Fibroblast of gingiva (primary cell): ENCODE data around the gene ZMYND12.
"Not testable (repeated sequence)": the region's sequence is repeated elsewhere in the genome, so short reads cannot be mapped to it uniquely, and the experiment has no call there.

ENCODE experiments used
- DNase-seq: peaks from one replicate; pipeline ENCODE4 v3.0.0-alpha.2; 2011; ENCODE audit warnings: low read depth

The ZMYND12 gene

GRCh38 chr1:42456010-42456753 lies at the start of gene ZMYND12, which contains the start of gene PPCS:
Gene ZMYND12 (minus strand): TSS chr1:42456022. CDS start chr1:42455997, 25 bp downstream.
Gene PPCS (plus strand): TSS chr1:42456543. CDS start chr1:42456566, 23 bp downstream.
- peak; percentile 87 for DNase-seq

- no peak for DNase-seq
These were observed 48.8 kb upstream of the ZMYND12 start for GRCh38 chr1:42504535-42505128.

- not testable (repeated sequence) for DNase-seq
These were observed 46.2 kb upstream of the ZMYND12 start for GRCh38 chr1:42502031-42502430.

GRCh38 chr1:42490237-42490636 lies 34.4 kb upstream of the ZMYND12 start:
- DNase-seq, result no peak

GRCh38 chr1:42484382-42484781 lies 28.6 kb upstream of the ZMYND12 start:
- DNase-seq, result peak; percentile 54

- no peak for DNase-seq
These were observed 26.9 kb upstream of the ZMYND12 start for GRCh38 chr1:42482635-42483153.

- no peak for DNase-seq
These were observed 25.1 kb upstream of the ZMYND12 start for GRCh38 chr1:42480921-42481320.

- DNase-seq, result no peak
These were observed 23.8 kb upstream of the ZMYND12 start for GRCh38 chr1:42479621-42480020.

- DNase-seq, result no peak
These were observed 22.0 kb upstream of the ZMYND12 start for GRCh38 chr1:42477775-42478174.

GRCh38 chr1:42477354-42477753 lies 21.5 kb upstream of the ZMYND12 start:
- DNase-seq, result not testable (repeated sequence)

GRCh38 chr1:42476605-42477004 lies 20.8 kb upstream of the ZMYND12 start:
- no peak for DNase-seq

- no peak for DNase-seq
These were observed 13.9 kb upstream of the ZMYND12 start for GRCh38 chr1:42469727-42470126.

- DNase-seq, result no peak
These were observed 10.2 kb upstream of the ZMYND12 start for GRCh38 chr1:42466030-42466429.

- DNase-seq, result no peak
These were observed 8.1 kb upstream of the ZMYND12 start for GRCh38 chr1:42463921-42464320.

- peak; percentile 97 for DNase-seq
These were observed 7.3 kb upstream of the ZMYND12 start, which contains the start of gene CCDC30 for GRCh38 chr1:42462828-42463763. Gene CCDC30 (plus strand): TSS chr1:42463286. CDS start chr1:42480552, 17,266 bp downstream.

GRCh38 chr1:42461196-42461595 lies 5.4 kb upstream of the ZMYND12 start:
- no peak for DNase-seq

GRCh38 chr1:42456754-42457089 lies 900 bp upstream of the ZMYND12 start:
- DNase-seq, result peak; percentile 51

- DNase-seq, result no peak
These were observed 1.4 kb downstream of the ZMYND12 start for GRCh38 chr1:42454403-42454802.

- no peak for DNase-seq
These were observed 2.4 kb downstream of the ZMYND12 start for GRCh38 chr1:42453386-42453785.

- no peak for DNase-seq
These were observed 5.8 kb downstream of the ZMYND12 start for GRCh38 chr1:42450061-42450460.

- no peak for DNase-seq
These were observed 6.6 kb downstream of the ZMYND12 start for GRCh38 chr1:42449256-42449655.

GRCh38 chr1:42442662-42443061 lies 13.2 kb downstream of the ZMYND12 start:
- DNase-seq, result no peak
